HG03378 (cell line): ENCODE measurements around the gene ZC3H7B.
"Not testable (repeated sequence)": the region's sequence is repeated elsewhere in the genome, so short reads cannot be mapped to it uniquely, and the experiment has no call there.

Source experiments
- ATAC-seq: cut with Tn5 transposase; IDR thresholded peaks from one replicate; pipeline ENCODE4 v1.9.1; 2021; ENCODE audit warnings: mild to moderate bottlenecking, moderate library complexity; ENCODE audit not compliant: unreplicated experiment

Gene ZC3H7B, protein sequence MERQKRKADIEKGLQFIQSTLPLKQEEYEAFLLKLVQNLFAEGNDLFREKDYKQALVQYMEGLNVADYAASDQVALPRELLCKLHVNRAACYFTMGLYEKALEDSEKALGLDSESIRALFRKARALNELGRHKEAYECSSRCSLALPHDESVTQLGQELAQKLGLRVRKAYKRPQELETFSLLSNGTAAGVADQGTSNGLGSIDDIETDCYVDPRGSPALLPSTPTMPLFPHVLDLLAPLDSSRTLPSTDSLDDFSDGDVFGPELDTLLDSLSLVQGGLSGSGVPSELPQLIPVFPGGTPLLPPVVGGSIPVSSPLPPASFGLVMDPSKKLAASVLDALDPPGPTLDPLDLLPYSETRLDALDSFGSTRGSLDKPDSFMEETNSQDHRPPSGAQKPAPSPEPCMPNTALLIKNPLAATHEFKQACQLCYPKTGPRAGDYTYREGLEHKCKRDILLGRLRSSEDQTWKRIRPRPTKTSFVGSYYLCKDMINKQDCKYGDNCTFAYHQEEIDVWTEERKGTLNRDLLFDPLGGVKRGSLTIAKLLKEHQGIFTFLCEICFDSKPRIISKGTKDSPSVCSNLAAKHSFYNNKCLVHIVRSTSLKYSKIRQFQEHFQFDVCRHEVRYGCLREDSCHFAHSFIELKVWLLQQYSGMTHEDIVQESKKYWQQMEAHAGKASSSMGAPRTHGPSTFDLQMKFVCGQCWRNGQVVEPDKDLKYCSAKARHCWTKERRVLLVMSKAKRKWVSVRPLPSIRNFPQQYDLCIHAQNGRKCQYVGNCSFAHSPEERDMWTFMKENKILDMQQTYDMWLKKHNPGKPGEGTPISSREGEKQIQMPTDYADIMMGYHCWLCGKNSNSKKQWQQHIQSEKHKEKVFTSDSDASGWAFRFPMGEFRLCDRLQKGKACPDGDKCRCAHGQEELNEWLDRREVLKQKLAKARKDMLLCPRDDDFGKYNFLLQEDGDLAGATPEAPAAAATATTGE

DNA sequence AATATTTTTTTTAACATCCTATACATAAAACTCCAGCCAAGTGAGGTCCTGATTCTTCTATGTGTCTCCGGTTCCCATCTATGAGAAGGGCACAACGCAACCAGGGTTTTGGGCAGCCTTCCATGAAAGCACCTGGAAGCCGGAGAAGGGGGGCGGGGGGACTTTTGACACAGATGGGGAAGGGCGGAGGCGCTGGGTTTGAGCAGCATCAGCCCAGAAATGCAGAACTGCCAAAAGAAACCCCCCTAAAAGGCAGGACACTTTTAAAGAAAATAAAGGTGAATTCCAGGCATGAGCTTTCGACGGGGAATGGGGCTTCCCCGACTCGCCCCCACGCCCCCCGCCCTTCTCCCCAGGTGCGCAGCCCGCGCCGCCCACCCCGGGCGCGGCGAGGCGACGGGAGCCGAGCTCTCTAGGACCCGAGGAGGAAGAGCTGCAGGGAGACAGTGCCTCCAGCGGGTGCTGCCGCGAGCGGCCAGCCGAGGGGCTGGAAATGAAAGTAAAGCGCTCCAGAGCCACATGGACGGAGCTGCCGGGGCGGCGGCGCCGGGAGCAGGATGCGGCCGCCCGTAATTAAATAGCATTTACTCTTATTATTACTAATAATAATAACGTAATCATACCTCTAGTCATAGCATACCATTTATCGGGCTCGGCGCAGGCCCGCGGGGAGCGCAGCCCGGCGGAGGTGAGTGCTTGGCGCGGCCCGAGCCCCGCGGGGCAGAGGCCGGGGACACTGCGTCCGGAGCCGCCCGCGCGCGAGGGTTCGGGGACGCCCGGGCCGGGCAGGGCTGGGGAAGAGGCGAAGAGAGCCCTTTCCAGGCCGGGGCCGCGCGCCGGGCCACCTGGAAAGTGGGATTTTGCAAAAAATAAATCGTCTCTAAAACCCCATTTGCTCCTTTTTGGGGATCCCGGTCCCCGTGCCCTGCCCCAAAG lies at the start of gene ZC3H7B:
TSS of gene ZC3H7B (plus strand) at position 441 of the 936 bp plus-strand sequence. CDS start 19,136 bp downstream, outside the sequence.
- ATAC-seq: peak; percentile 70

GRCh38 chr22:41252365-41252764 lies 49.0 kb upstream of the ZC3H7B start:
- no peak for ATAC-seq

DNA sequence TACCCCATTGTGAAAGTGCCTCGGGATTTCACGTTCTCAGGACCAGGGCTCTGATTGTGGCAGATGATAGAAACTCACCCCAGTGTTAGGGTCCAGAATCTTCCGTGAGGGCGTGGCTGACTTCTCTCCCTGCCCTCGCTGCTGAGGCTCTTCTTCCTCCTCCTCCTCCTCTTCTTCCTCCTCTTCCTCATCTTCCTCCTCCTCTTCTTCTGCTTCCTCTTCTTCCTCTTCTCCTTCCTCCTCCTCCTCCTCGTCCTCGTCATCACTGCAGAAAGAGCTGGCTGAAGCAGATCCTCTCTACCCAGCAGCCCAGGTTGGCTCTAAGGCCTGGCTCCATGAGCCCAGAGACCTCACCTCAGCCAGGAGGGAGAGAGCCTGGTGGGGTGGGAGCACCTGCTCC lies 47.1 kb upstream of the ZC3H7B start:
- ATAC-seq: no peak

- no peak for ATAC-seq
Measured at GRCh38 chr22:41256254-41257253, 44.8 kb upstream of the ZC3H7B start.

GRCh38 chr22:41257696-41258095 lies 43.6 kb upstream of the ZC3H7B start:
- ATAC-seq: no peak

DNA sequence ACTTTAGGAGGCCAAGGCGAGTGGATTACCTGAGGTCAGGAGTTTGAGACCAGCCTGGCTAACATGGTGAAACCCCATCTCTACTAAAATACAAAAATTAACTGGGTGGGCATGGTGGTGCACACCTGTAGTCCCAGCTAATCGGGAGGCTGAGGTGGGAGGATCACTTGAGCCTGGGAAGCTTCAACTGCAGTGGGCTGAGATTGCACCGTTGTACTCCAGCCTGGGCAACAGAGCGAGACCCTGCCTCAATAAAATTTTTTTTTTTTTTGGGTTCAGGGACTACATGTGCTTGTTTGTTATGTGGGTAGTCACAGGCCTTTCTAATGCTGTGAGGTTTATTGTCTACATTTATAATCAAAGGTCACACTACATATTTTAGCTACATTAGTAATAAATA lies 41.6 kb upstream of the ZC3H7B start:
- ATAC-seq: not testable (repeated sequence)

GRCh38 chr22:41260871-41261270 lies 40.5 kb upstream of the ZC3H7B start:
- no peak for ATAC-seq

DNA sequence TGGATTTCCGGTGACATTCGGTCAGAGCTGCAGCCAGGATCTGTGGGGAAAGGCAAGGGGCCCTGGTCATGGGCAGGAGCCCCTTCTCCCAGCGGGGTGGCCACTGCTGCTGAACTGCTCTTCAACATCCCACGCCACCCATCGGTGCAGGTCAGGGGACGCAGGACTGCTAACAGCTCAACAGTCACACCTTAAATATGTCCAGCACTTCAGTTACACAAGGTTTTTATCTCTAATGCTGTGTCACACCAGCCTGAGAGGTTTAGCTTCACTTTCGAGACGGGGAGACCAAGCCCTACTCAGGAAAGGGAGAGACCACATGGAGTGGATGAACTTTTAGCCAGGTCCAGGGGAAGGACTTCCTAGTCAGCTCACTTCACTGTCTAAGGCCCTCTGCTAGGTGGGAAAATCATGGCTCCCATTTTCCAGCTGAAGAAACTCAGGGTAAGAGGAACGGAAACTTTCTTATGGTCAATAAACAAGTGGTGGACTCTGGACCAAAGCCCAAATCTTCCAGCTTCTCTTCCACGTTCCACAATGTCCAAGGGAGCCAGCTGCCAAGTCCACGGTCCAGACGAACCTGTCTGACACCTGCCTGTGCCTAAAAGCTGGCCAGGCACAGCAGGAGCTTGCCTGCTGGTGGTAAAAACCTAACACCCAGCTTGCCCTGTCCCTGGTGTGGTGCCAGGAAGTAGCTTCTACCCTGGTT lies 39.6 kb upstream of the ZC3H7B start:
- no peak for ATAC-seq

- no peak for ATAC-seq
Measured at GRCh38 chr22:41262250-41262765, 39.0 kb upstream of the ZC3H7B start.

- ATAC-seq: no peak
Measured at GRCh38 chr22:41263704-41264103, 37.6 kb upstream of the ZC3H7B start.

DNA sequence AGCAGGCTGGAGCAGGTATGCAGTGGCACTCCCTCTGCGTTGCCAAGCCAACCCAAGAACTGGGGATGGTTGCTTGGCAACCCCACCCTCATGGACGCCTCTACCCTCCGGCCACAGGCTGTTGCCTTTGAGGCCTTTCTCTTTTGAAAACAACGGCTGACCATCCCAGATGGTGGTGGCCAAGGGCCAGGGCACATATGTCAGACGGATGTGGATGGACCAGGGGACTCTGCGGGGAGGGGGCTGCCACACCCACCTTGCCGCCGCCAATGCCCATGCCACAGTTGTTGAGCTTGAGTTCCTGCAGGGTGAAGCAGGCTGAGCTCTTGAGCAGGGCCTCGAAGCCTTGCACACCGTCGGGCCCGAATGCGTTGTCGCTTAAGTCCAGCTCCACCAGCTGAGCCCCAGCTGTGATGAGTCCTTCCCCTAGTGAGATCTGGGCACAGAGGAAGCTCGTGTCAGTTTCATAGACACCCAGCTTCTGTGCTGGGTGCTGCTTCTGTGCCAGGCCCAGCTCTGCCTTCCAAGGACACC lies 36.9 kb upstream of the ZC3H7B start:
- no peak for ATAC-seq

DNA sequence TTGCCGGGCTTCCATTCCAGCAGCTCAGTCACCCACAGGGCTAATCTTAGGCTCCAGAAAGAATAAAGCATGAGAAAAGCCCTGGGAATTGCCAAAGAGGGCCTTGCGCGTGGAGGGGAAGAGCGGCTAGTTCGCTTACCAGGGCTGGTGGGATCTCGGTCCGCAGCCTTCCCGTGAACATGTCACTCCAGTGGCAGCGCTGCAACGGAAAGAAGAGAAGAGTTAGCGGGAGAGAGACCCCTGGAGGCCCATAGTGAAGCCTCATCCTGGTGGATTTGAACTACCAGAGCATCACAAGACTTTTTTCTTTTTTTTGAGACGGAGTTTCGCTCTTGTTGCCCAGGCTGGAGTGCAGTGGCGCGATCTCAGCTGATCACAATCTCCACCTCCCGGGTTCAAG lies 33.4 kb upstream of the ZC3H7B start:
- ATAC-seq: no peak

DNA sequence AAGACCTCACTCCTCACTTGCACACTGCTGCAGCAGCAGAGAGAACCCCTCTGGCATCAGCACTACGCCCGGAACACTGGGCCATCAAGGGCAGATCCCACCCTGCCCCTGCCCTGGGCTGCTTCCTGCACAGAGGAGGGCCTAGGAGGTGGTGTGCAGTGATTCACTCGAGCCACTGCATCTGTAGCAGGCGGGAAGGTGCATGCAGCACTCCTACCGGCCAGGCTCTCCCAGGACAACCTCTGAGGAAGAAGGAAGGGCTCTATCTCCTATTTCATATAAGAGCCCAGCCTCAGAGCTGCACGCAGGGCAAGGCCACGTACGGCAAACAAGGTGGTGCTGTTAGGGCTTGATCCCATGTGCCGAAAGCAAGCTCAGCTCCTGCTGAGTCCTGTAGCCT lies 29.5 kb upstream of the ZC3H7B start:
- no peak for ATAC-seq

DNA sequence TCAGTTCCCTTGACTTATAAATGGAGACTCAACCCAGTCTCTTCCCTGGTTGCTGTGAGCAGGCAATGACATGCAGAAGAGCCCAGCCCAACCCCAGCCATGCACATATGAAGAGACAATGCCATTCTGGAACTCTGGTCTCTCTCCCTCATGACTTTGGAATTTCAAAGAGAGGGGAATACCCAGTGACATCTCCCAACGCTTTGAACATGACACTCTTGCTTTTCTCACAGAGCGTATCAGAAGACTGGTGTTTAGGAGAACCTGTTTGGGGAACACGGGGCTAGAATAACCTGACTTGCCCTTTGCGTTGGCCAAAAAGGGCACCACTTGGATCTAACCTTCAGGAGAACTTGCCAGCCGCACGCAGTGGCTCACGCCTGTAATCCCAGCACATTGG lies 28.2 kb upstream of the ZC3H7B start:
- no peak for ATAC-seq

- ATAC-seq: no peak
Measured at GRCh38 chr22:41274856-41275255, 26.5 kb upstream of the ZC3H7B start.

- ATAC-seq: no peak
Measured at GRCh38 chr22:41280065-41280464, 21.3 kb upstream of the ZC3H7B start.

DNA sequence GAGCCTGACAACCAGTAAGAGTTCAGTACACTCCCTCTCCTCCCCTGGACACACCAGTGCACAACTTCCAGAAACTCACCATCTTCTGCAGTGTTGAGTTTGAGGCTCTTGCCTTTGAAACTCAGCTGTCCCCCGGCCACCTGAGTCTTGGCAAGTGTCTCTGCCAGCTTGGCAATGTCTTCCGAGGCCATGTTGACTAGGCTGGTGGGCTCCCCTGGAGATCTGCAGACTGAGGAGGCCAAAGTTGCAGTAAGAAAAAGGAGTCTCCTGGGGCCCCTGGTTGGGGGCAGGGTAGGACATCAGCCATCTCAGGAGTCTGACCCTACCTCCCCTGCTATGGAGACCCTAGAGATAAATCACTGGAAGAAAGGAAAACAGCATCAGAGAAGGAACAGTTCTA lies 20.5 kb upstream of the ZC3H7B start:
- no peak for ATAC-seq

GRCh38 chr22:41284465-41284864 lies 16.9 kb upstream of the ZC3H7B start:
- no peak for ATAC-seq
